GM12875 (cell line): ENCODE results near the gene KCNA10.
"Not testable (repeated sequence)": the region's sequence is repeated elsewhere in the genome, so short reads cannot be mapped to it uniquely, and the experiment has no call there.

Experiments
- H3K4me3 ChIP-seq: one replicate; pipeline ENCODE4 v1.5.1; 2011; ENCODE audit warnings: low read depth, low read length, control low read depth
- TF ChIP-seq, protein P1 (sequence below): IDR thresholded peaks from 2 replicates; pipeline ENCODE4 v1.5.1; 2011; ENCODE audit warnings: low read depth, mild to moderate bottlenecking, control low read depth, inconsistent platforms, low read length, moderate library complexity, borderline replicate concordance; ENCODE audit not compliant: insufficient read depth

KCNA10 gene

DNA sequence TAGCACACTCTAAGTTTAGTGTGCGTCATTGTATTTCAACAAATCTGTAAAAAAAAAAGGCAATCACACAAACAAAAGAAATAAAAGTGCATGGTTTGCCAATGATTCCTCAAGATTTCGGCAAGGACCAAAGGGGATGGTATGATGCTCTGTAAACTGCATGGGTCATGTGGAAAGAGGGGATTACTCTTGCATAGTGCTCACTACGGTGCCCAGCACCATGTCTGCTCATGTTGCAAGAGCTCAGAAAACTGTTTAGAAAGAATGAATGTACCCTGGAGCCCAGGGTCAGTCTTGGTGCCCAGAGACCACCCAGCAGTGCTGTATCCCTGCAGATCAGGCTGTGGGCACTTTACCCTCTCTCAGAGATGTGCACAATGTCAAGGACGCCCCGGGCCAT lies 3.6 kb upstream of the KCNA10 start:
- TF ChIP-seq, protein P1, sequence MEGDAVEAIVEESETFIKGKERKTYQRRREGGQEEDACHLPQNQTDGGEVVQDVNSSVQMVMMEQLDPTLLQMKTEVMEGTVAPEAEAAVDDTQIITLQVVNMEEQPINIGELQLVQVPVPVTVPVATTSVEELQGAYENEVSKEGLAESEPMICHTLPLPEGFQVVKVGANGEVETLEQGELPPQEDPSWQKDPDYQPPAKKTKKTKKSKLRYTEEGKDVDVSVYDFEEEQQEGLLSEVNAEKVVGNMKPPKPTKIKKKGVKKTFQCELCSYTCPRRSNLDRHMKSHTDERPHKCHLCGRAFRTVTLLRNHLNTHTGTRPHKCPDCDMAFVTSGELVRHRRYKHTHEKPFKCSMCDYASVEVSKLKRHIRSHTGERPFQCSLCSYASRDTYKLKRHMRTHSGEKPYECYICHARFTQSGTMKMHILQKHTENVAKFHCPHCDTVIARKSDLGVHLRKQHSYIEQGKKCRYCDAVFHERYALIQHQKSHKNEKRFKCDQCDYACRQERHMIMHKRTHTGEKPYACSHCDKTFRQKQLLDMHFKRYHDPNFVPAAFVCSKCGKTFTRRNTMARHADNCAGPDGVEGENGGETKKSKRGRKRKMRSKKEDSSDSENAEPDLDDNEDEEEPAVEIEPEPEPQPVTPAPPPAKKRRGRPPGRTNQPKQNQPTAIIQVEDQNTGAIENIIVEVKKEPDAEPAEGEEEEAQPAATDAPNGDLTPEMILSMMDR, result no peak
- no peak overlapping the region for H3K4me3 ChIP-seq

DNA sequence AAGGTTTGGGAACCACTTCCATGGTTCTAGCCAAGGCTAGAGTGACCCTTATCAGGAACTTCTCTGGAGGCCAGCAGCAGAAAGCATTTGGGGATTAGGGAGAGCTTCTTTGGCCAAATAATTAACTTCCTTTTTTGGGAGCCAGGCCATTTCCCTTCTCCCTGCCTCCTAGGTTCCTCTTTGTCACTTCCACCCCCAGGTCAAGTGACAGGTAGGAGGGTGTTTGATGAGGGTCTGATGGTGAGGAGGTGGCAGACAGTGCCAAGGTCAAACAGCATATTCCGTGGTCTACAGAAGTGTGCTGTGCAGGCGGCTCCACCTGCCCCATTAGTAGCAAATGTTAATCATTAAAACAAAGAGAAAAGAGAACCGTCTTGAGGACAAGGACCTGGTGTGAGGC lies 1.9 kb upstream of the KCNA10 start:
- TF ChIP-seq, protein P1, result no peak

DNA sequence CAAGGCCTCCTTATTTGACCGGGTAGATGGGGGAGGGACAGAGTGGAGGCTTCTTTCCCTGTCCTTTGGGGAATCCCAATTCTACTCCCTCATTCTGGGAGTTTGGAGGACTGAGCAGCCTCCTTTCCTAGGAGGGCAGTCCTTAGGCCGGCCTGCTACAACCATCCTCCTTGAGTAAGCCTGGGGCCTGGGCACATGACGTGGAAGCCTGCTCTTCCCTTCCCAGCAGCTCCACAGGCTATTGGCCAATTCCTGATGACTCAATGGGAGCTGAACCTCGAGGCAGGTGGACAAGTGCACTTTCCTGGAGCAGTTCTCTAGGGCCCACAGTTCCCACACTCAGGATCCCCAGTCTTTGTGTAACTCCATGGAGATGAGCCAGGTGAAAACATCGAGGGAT lies 3.1 kb downstream of the KCNA10 start:
- TF ChIP-seq, protein P1, result no peak
- no peak overlapping the region for H3K4me3 ChIP-seq

More for the DNA sequence above, 1.9 kb upstream of the KCNA10 start:
- H3K4me3 ChIP-seq, result no peak overlapping the region

DNA sequence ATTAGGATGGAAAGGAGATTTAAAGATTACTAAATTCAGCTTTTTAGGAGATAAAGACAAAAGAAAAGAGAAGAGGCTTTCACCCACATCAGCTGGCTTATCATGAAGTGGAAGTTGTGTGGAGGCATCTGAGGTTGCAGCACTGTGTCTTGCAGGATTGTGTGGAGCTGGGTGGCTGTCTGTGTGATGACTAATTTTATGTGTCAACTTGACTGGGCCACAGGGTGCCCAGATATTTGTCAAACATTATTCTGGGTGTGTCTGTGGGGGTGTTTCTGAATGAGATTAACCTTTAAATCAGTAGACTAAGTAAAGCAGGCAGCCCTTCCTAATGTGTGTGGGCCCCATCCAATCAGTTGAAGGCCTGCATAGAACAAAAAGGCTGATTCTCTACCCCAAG lies 3.9 kb downstream of the KCNA10 start:
- no peak overlapping the region for H3K4me3 ChIP-seq
- TF ChIP-seq, protein P1, result no peak

DNA sequence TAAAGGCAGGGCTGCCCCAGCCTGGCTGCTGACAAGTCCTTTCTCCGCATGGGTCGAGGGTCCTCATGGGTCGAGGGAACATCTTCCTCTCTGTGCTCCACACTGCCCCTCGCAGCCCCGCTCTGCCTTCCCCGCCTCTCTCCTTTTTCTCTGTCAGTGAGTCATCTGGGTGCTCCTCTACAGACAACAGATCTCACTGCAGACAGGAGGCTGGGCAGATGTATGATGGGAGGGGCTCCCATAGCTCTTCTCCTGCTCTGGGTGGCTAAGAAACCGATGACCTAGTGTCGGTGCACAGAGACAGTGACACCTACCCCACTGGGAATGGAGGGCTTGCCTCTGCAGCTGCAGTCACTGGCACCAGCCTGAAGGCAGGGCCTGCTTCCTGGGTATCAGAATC lies 5.5 kb downstream of the KCNA10 start:
- H3K4me3 ChIP-seq, result no peak overlapping the region
- TF ChIP-seq, protein P1, result no peak

DNA sequence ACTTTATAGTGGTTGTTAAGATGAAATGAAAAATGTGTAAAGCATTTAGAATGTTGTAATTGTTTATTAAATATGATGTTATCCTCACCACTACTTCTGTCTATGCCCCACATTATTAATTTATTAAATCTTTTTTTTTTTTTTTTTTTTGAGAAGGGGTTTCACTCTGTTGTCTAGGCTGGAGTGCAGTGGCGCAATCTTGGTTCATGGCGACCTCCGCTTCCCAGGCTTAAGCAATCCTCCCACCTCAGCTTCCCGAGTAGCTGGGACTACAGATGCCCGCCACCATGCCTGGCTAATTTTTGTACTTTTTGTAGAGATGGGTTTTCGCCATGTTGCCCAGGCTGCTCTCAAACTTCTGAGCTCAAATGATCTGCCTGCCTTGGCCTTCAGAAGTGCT lies 7.5 kb downstream of the KCNA10 start:
- TF ChIP-seq, protein P1, result no peak
- no peak overlapping the region for H3K4me3 ChIP-seq

DNA sequence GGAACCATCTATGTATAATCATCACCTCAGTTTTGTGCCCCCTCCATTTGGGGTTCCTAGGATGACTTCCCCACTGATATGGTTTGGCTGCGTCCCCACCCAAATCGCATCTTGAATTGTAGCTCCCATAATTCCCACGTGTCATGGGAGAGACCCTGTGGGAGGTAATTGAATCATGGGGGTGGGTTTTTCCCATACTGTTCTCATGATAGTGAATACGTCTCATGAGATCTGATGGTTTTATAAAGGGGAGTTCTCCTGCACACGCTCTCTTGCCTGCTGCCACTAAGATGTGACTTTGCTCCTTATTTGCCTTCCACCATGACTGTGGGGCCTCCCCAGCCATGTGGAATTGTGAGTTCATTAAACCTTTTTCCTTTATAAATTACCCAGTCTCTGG lies 8.1 kb downstream of the KCNA10 start:
- H3K4me3 ChIP-seq, result not testable (repeated sequence)

DNA sequence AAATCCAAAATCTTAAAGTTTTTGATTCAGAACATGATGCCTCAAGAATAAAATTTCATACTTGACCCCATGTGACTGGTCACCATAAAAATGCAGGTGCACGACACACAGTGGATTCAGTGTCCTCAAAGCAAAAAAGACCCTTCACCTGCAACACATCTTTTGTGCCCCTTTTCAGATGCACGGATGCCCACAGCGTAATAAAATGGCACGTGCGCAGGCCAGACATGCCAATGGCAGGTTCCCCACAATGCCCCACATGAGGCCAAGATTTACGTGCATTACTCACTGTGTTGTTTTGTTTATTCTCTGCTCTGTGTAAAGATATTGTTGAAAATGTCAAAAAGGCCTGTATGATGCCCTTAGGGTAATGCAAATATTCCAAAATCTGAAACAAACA lies 9.3 kb downstream of the KCNA10 start:
- TF ChIP-seq, protein P1, result no peak
- no peak overlapping the region for H3K4me3 ChIP-seq
